CD14-positive monocyte (primary cell): ENCODE results near the gene MARVELD1. TPM values are rescaled to one million over a fixed set of nuclear protein-coding genes. Genes with fewer than 3 reads are reported as not detected.

Source experiments
- DNase-seq, 3 donors: peaks; one replicate each; pipeline ENCODE4 v3.0.0-alpha.2; 2011 to 2022
- H2AFZ ChIP-seq: 2 replicates; pipeline ENCODE4 v1.6.0; 2012; ENCODE audit warnings: mild to moderate bottlenecking, low read depth, low read length, inconsistent platforms; ENCODE audit not compliant: insufficient read depth, poor library complexity, severe bottlenecking
- H3K27ac ChIP-seq, 2 donors: 1 replicate in 1 of 2; 2 replicates in 1 of 2; pipeline ENCODE4 v1.5.1; 2012 to 2013; ENCODE audit warnings: low read length in 2 of 2, control low read depth in 1 of 2, inconsistent platforms in 1 of 2, low read depth in 1 of 2, mild to moderate bottlenecking in 1 of 2
- H3K27me3 ChIP-seq, 2 donors: one replicate each; pipeline versions ENCODE4 v1.6.0 to v1.6.1; 2011 to 2013; ENCODE audit warnings: low read length in 2 of 2; ENCODE audit not compliant: control insufficient read depth in 2 of 2, insufficient read depth in 2 of 2
- H3K36me3 ChIP-seq, 2 donors: replicated peaks in 1 of 2; 1 replicate in 1 of 2; 2 replicates in 1 of 2; pipeline versions ENCODE4 v1.5.1 to v1.6.1; 2012 to 2013; ENCODE audit warnings: low read length in 2 of 2, control low read depth in 1 of 2, inconsistent platforms in 1 of 2, mild to moderate bottlenecking in 1 of 2; ENCODE audit not compliant: insufficient read depth in 2 of 2, control insufficient read depth in 1 of 2
- H3K4me1 ChIP-seq, 2 donors: 1 replicate in 1 of 2; 2 replicates in 1 of 2; pipeline versions ENCODE4 v1.5.1 to v1.6.1; 2012 to 2013; ENCODE audit warnings: low read length in 2 of 2, control low read depth in 1 of 2, inconsistent platforms in 1 of 2, mild to moderate bottlenecking in 1 of 2, moderate library complexity in 1 of 2; ENCODE audit not compliant: insufficient read depth in 2 of 2, control insufficient read depth in 1 of 2
- H3K4me2 ChIP-seq: replicated peaks from 2 replicates; pipeline ENCODE3; 2012; ENCODE audit warnings: low read length, moderate library complexity, mild to moderate bottlenecking; ENCODE audit not compliant: poor library complexity, severe bottlenecking; ENCODE audit errors: extremely low read depth
- H3K4me3 ChIP-seq, 3 experiments: fragments of 200-600 bp in 1 of 3; sonication (generic) in 1 of 3; replicated peaks in 1 of 3; 1 replicate in 2 of 3; 2 replicates in 1 of 3; pipeline ENCODE4 v1.5.1; 2011 to 2013; ENCODE audit warnings: low read length in 3 of 3, mild to moderate bottlenecking in 3 of 3, control low read depth in 2 of 3, low read depth in 2 of 3, inconsistent platforms in 1 of 3, moderate library complexity in 1 of 3
- H3K79me2 ChIP-seq: 2 replicates; pipeline ENCODE4 v1.6.0; 2012; ENCODE audit warnings: mild to moderate bottlenecking, control low read depth, inconsistent platforms, low read length, moderate library complexity; ENCODE audit not compliant: insufficient read depth
- H3K9ac ChIP-seq: 2 replicates; pipeline ENCODE4 v1.6.0; 2017; ENCODE audit warnings: low read length, mild to moderate bottlenecking; ENCODE audit not compliant: insufficient read depth, poor library complexity, severe bottlenecking
- H3K9me3 ChIP-seq, 2 donors: replicated peaks in 1 of 2; 1 replicate in 1 of 2; 2 replicates in 1 of 2; pipeline versions ENCODE4 v1.5.1 to v1.6.1; 2012 to 2013; ENCODE audit warnings: low read length in 2 of 2, control low read depth in 1 of 2; ENCODE audit not compliant: control insufficient read depth in 1 of 2, insufficient read depth in 1 of 2
- H4K20me1 ChIP-seq: 2 replicates; pipeline ENCODE4 v1.6.0; 2012; ENCODE audit warnings: mild to moderate bottlenecking, low read length, control low read depth, moderate library complexity; ENCODE audit not compliant: insufficient read depth
- H3K27ac Mint-ChIP-seq, 7 donors: one replicate each; pipeline ENCODE4 v1.8.0; 2020; ENCODE audit warnings: mild to moderate bottlenecking in 7 of 7, mixed read lengths in 7 of 7, moderate library complexity in 6 of 7, inconsistent platforms in 2 of 7
- H3K27me3 Mint-ChIP-seq, 3 donors: one replicate each; pipeline ENCODE4 v1.8.0; 2021 to 2022; ENCODE audit warnings: low read depth in 3 of 3, mild to moderate bottlenecking in 3 of 3, mixed read lengths in 3 of 3, moderate library complexity in 3 of 3, inconsistent platforms in 1 of 3
- H3K36me3 Mint-ChIP-seq, 2 donors: one replicate each; pipeline ENCODE4 v1.8.0; 2020; ENCODE audit warnings: mixed read lengths in 2 of 2, inconsistent platforms in 1 of 2, mild to moderate bottlenecking in 1 of 2
- H3K4me1 Mint-ChIP-seq: one replicate; pipeline ENCODE4 v1.8.0; 2020; ENCODE audit warnings: mild to moderate bottlenecking, mixed read lengths
- H3K4me3 Mint-ChIP-seq, 2 donors: one replicate each; pipeline ENCODE4 v1.8.0; 2020; ENCODE audit warnings: mild to moderate bottlenecking in 2 of 2, mixed read lengths in 2 of 2, moderate library complexity in 1 of 2
- H3K9me3 Mint-ChIP-seq, 7 donors: one replicate each; pipeline ENCODE4 v1.8.0; 2020 to 2022; ENCODE audit warnings: mixed read lengths in 7 of 7, mild to moderate bottlenecking in 6 of 7, moderate library complexity in 6 of 7, inconsistent platforms in 2 of 7
- WGBS: methylation state at CpG from one replicate; pipeline ENCODE4 v1.1.5; 2013; ENCODE audit warnings: missing lambda C conversion rate; ENCODE audit not compliant: insufficient coverage; 5-methylcytosine and 5-hydroxymethylcytosine counted together
- intact Hi-C, 2 donors: fragments of 100-400 bp; cut with micrococcal nuclease; formaldehyde crosslinking; loops; one replicate each; pipeline versions ENCODE4 v1.15.0 to v1.15.1; 2023
- polyA plus RNA-seq, 3 donors: library from polyadenylated mRNA; depleted of rRNA in 1 of 3; unstranded in 2 of 3; stranded (reverse) in 1 of 3; fragments of 300-500 nt in 2 of 3; fragments of >200 nt in 1 of 3; fragmentation: Illumina TruSeq in 2 of 3; gene quantifications; 1 replicate in 2 of 3; 2 replicates in 1 of 3; pipeline ENCODE4 v1.2.3, GENCODE V29; 2012 to 2021
- TF ChIP-seq, protein P1 (sequence below): fragments of 200-600 bp; IDR thresholded peaks from one replicate; pipeline ENCODE4 v1.8.0; 2022; ENCODE audit warnings: antibody characterized with exemption, mild to moderate bottlenecking

Gene MARVELD1
- polyA plus RNA-seq, 3 donors: 3.7 to 28.0 (median 9.2) TPM

DNA sequence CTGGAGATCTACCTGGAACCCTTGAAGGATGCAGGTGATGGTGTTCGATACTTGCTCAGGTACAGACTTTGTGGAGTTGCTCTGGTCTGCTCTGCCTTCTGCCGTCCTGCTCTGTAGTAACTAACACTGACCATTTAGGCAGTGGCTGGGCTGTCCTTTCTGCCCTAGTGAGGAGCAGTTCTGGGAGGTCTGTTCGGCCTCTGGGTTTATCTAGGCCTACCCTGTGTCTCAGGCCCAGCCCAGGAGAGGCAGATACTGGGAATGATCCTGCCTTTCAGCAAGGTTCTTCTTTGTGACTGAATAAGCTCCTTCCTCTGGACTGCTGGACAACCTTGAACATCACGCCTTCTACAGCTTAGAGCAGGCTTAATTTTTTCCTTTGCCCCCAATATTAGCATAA, 25.1 kb downstream of the MARVELD1 start:
- peaks cover 41 to 42% of the 10 kb centered on the region in 2 donors for H3K36me3 Mint-ChIP-seq
- Histone ChIP-seq H3K36me3 (peaks cover 24 to 39% of the 10 kb centered on the region in 2 donors), H3K4me1 (peaks cover 16 to 21% of the 10 kb centered on the region in 2 donors), H2AFZ (no peak overlapping the region), H3K27me3 (no peaks in the 10 kb centered on the region), H3K9ac (no peak overlapping the region), H3K9me3 (no peaks in the 10 kb centered on the region), H4K20me1 (peaks cover 36% of the 10 kb centered on the region), H3K27ac (no peak overlapping the region), H3K4me2 (peak overlapping the region; percentile 93), H3K79me2 (peaks cover 54% of the 10 kb centered on the region), H3K4me3 (peak overlapping the region in 1 of 3 experiments; percentile 93)
- WGBS: 100% methylated on average over 3 of the region's 4 CpGs
- peak overlapping the region in 1 of 7 donors; percentile 88 for H3K27ac Mint-ChIP-seq
- H3K27me3 Mint-ChIP-seq: peaks cover 0 to 1% (median 0%) of the 10 kb centered on the region in 3 donors
- no peaks in the 10 kb centered on the region for H3K9me3 Mint-ChIP-seq
- DNase-seq: no peak
- no peak overlapping the region for H3K4me3 Mint-ChIP-seq
- intact Hi-C loops: loop anchor here (5.0 to 10.0 kb wide), 2 partner anchors 51 to 164 kb away; partner anchors contain the start of genes AVPI1 (in 2 of the 2) and ANKRD2 (in 1 of the 2)
- TF ChIP-seq, protein P1, sequence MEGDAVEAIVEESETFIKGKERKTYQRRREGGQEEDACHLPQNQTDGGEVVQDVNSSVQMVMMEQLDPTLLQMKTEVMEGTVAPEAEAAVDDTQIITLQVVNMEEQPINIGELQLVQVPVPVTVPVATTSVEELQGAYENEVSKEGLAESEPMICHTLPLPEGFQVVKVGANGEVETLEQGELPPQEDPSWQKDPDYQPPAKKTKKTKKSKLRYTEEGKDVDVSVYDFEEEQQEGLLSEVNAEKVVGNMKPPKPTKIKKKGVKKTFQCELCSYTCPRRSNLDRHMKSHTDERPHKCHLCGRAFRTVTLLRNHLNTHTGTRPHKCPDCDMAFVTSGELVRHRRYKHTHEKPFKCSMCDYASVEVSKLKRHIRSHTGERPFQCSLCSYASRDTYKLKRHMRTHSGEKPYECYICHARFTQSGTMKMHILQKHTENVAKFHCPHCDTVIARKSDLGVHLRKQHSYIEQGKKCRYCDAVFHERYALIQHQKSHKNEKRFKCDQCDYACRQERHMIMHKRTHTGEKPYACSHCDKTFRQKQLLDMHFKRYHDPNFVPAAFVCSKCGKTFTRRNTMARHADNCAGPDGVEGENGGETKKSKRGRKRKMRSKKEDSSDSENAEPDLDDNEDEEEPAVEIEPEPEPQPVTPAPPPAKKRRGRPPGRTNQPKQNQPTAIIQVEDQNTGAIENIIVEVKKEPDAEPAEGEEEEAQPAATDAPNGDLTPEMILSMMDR: no peak
- H3K4me1 Mint-ChIP-seq: peaks cover 29% of the 10 kb centered on the region

GRCh38 chr10:97740613-97741012, 27.1 kb downstream of the MARVELD1 start:
- peak overlapping the region in 1 of 7 donors; percentile 47 for H3K27ac Mint-ChIP-seq

More at GRCh38 chr10:97740613-97741012, 27.1 kb downstream of the MARVELD1 start:
- peaks cover 40 to 59% of the 10 kb centered on the region in 2 donors for H3K36me3 ChIP-seq
- H3K79me2 ChIP-seq: peaks cover 54% of the 10 kb centered on the region
- H3K36me3 Mint-ChIP-seq: peaks cover 60 to 62% of the 10 kb centered on the region in 2 donors
- no peak overlapping the region for H3K27ac ChIP-seq
- peaks cover 0 to 1% (median 0%) of the 10 kb centered on the region in 3 donors for H3K27me3 Mint-ChIP-seq
- peaks cover 48% of the 10 kb centered on the region for H4K20me1 ChIP-seq
- no peaks in the 10 kb centered on the region for H3K9me3 ChIP-seq
- no peaks in the 10 kb centered on the region for H3K9me3 Mint-ChIP-seq
- intact Hi-C loops: no loop called here
- H3K4me2 ChIP-seq: no peak overlapping the region
- no peak overlapping the region for H3K9ac ChIP-seq
- peaks cover 16 to 21% of the 10 kb centered on the region in 2 donors for H3K4me1 ChIP-seq
- H2AFZ ChIP-seq: no peak overlapping the region
- DNase-seq: no peak
- H3K4me1 Mint-ChIP-seq: peaks cover 29% of the 10 kb centered on the region
- no peaks in the 10 kb centered on the region for H3K27me3 ChIP-seq
- WGBS: 100% methylated on average over 1 of the region's 2 CpGs
- TF ChIP-seq, protein P1: no peak
- H3K4me3 Mint-ChIP-seq: no peak overlapping the region
- no peak overlapping the region for H3K4me3 ChIP-seq
